ENCODE measurements around the gene SLC6A11.

SLC6A11 gene

DNA sequence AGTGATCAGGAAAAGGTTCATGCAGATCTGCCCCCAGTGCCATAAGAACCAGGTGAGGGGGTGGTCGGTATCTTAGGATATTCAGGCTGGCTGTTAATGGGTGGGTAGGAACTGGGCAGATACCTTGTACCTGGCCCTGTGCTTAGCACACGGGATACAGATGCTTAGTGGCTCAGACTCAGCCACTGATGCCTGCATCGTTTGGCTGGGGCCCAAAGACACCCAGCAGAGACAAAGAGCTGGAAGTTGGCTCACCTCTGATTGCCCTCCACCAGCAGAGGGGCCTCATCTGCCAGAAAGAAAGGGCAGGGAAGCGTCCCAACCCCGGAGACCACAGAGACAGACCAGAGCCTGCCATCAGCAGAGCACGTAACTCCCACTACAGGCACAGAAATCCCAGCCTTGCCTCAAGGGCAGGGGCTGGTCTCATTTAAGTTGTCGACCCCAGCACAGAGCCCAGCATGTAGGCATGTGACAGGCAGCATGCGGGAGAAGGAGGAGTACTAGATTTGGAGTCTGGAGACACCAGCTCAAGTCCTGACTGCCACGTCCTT, 112.5 kb downstream of the SLC6A11 start:
- DNase-seq (ENCODE audit: low read depth in 2 of 3, low spot score in 2 of 3) = no peak

DNA sequence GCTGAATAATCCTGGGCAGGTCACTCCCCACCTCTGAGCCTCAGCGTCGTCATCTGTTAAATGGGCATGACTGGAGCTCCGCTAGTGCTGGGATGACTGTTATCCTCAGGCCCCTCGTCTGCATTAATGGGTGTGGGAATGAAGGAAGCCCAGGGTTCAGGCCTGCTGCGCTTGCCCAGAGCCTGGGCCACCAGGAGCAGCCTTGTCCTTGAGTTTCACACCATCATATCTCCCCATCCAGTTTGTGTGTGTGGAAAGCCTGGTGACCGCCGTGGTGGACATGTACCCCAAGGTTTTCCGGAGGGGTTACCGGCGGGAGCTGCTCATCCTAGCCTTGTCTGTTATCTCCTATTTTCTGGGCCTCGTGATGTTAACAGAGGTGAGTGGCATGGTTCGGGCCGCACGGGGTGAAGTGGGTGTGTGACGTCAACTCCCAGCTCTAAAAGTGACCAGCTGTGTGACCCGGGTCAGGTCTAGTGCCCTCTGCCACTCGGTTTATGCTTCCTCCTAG, 113.0 kb downstream of the SLC6A11 start:
- no peak for DNase-seq (ENCODE audit: low read depth in 2 of 3, low spot score in 2 of 3)

DNA sequence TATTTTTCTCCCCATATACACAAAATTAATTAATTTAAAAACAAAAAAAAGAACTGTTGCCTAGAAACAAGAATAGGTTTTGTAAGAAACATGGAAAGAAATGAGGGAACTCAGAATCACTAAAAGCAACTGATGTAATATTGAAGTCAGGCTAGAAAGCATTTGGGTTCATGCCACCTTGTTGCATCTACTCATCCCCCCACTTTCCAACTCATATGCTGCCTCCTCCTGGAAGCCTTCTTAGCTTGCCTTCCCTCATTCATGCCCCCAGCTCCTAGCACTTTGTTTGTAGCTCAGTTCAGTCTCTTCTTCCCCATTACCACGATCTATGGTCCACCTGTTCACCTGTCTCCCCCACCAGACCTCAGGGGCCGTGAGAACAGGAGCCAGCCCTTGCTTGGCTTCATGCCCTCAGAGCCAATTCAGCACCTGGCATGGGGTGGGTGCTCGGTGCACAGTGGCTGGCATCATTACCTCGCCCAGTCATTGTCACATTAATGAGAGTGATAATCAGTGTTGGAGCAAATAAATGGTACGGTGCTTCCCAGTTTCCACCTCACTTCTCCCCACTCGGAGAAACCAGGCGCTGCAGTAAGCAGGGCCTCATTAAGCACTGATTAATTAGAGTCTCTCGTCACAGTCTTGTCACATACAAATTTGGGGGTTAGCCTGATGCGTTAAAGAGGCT, 114.1 kb downstream of the SLC6A11 start:
- no peak for DNase-seq (ENCODE audit: low read depth in 2 of 3, low spot score in 2 of 3)

DNA sequence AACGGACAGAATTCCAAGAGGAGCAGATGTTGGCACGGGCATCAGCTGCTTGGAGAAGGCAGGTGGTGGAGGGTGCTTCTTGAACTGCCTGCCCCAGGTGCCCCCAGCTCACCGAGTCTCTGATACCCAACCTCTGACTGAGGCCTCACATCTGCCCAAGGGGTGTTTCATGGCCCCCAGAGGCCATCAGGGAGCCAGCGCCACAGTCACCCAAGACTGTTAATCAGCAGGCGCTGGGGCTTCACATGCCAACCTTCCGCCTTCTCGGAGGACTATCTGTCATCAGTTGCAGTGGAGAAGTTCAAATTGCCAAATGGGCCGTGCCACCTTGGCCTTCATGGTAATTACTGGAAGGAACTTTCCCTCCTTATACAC, 114.6 kb downstream of the SLC6A11 start:
- no peak for DNase-seq (ENCODE audit: low read depth in 2 of 3, low spot score in 2 of 3)

DNA sequence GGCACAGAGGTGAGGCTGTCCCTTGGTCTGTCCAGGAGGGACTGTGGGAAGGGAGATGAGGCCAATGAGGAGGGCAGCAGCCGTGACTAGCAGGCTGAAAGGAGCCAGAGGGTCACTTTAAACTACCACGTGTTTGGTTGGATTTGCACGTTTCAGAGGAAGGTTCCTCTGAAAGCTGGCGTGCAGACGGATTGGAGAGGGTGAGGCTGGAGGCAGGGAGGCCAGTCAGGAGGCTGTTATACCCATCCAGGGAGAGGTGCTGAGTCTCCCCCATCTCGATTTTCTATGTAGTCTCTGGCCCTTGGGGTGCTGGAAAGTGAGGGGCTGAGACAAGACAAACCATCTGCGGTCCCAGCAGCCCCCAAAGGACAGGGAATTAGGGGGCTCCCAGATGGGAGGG, 116.6 kb downstream of the SLC6A11 start:
- no peak for DNase-seq (ENCODE audit: low read depth in 2 of 3, low spot score in 2 of 3)

DNA sequence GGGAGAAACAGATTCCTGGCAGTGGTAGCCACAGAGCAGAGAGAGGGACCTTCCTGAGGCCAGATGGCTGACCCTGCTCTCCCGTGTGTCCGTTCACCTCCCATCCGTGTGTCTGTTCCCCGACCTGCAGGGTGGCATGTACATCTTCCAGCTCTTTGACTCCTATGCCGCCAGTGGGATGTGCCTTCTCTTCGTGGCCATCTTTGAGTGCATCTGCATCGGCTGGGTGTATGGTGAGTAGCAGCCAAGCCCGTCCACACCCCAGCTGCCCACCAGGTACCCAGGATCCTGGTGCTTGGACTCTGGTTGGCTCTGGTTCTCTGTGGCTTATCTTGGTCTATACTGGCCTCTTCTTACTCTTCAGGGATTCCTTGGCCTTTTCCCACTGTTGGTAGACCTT, 117.0 kb downstream of the SLC6A11 start:
- DNase-seq (ENCODE audit: low read depth in 2 of 3, low spot score in 2 of 3) = no peak

DNA sequence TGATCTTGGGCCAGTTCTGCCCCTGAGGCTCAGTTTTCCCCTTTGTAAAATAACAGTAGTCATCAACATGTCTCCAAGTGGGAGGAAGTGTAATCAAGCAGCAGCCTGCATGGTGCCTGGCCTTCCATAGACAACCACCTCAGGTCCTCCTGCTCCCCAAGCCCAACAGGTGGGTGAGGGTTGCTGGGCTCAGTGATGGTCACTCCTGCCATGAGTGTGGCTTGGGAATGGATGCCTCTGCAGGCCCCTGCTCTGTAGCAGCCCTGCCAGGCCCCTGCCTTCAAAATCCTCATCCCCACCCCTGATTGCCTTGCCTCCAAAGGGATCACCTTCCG, 117.4 kb downstream of the SLC6A11 start:
- no peak for DNase-seq (ENCODE audit: low read depth in 2 of 3, low spot score in 2 of 3)

DNA sequence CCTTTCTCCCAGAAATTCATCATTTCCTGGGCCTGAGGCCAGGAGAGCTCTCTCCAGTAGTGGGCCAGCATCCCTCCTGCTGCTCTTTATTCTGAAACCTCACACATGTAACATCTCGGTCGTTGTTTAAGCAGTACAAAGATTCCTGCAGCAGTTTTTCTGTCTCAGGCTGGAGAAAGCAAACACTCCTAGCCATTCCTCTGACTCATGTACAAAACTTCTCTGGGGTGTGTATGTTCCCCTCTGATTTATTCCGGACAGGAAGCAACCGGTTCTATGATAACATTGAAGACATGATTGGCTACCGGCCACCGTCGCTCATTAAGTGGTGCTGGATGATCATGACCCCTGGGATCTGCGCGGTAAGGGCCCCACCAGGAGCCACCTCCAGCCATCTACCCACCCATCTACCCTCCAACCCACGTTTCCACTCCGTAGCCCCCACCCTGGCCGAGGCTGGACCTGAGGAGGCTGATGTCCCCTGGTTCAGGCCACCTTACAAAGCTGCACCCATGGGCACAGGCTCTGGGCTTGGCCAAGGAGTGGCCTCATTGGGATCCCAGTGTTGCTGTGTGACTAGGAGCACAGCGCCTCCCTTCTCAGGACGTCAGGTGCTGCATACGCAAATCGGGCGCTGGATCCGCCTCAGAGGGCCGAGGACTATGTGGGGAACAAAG, 117.9 kb downstream of the SLC6A11 start:
- no peak for DNase-seq (ENCODE audit: low read depth in 2 of 3, low spot score in 2 of 3)

DNA sequence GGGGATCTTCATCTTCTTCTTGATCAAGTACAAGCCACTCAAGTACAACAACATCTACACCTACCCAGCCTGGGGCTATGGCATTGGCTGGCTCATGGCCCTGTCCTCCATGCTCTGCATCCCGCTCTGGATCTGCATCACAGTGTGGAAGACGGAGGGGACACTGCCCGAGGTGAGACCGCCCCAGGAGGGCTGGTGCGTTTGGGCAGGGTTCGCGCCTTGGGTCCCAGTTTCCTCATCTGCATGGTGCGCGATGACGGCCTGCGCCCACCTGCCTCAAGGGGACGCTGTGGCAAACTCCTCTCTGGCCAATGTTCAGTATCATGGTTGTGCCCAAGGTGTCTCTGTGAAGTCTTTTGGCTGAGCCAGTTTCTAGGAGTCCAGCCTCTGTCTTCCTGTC, 119.0 kb downstream of the SLC6A11 start:
- DNase-seq (ENCODE audit: low read depth in 2 of 3, low spot score in 2 of 3) = no peak

DNA sequence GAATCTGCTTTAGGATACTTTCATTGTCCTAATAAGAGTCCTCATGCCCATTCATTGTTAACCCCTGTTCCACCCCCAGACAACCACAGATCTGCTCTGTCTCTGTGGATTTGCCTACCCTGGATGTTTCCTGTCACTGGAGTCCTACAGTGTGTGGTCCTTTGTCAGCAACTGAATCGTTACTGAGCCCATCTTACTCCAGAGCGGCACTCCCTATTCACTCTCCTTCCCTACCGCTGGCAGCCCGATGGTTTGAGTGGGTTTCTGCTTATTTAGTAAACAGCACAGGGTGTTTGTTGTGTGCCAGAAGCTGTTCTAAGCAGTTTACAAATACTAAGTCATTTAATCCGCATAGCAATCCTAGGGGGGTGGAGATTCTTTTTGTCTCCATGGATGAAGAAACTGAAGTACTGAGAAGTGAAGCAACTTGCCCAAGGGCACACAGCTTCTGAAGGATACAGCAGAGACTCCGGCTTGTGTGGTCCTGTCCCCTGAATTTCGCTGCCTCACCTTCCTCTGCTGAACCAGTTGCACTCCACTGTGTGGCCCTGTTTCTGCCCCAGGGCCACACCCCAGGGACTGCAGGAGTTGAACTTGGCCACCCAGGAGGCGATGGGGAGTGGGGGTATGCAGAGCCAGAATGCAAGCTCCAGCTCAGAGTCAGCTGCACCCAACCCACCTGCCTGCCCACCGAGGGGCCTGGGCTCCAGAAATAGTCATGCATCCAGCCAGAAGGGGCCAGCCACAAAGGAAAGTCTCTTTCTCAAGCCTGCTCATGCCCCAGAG, 120.0 kb downstream of the SLC6A11 start:
- DNase-seq (ENCODE audit: low read depth in 2 of 3, low spot score in 2 of 3) = no peak

DNA sequence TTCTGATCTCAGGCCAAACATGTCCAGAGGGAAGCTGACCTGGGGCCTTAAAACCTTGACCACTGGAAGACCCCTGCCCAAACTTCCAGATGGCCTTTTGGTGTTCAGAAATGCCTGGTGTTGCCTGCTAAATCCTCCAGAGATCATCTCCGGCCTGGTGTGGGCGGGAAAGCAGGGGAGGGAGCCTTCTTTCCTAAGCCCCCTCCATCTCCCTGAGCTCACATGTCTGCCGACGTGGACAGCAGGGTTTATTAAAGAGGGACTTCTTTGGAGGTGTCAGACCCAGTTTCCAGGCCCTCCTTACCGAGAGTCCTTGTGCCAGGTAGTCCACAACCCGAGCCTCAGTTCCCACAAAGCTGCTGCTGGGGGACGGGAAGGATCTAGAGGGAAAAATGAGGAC, 120.7 kb downstream of the SLC6A11 start:
- no peak for DNase-seq (ENCODE audit: low read depth in 2 of 3, low spot score in 2 of 3)

DNA sequence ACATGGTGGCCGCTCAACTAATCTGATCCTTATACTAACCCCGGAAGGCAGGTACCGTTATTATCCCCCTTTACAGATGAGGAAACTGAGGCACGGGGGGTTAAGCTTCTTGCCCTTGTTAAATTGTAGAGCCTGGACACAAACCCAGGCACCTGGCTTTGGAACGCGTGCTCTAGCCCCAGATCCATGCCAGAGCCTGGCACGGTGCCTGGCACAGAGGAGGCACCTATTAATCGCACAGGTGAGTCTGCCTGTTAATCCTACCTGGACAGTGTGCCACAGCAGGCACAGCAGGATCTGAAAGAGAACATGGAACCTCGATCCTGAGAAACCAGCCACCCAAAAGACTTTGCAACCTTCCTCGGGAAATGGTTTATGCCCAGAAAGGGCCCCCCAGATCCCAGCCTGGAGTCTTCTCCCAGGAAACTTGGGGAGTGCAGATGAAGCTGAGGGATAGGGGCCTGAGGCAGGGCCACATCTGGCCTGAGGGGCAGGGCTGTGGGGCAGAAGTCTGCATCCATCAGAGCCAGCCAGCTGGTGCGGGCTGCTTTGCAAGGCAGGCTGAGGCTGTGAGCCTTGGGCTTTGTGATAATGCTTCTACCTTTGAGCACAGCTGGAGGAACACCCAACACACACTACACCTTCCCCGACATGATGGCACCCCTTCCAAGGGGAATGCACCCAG, 121.3 kb downstream of the SLC6A11 start:
- no peak for DNase-seq (ENCODE audit: low read depth in 2 of 3, low spot score in 2 of 3)

DNA sequence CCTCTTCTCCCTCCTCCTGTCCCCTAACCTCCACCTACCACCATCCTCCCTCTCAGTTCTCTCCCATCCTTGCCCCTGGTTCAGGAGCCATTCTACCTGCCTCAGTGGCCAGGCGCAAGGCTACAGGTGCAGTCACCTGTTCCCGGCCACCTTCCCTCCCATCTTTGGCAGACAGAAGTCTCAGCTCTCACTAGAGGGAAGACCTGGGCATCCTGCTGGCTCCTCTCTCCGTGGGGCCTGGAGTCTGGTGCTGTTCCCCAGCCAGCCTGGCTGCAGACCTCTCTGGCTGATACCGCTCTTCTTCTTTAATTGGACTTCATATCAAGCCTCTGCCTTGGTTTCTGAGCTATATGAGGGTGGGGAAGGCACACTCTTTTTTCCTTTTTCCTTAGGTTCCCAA, 123.5 kb downstream of the SLC6A11 start:
- no peak for DNase-seq (ENCODE audit: low read depth in 2 of 3, low spot score in 2 of 3)

DNA sequence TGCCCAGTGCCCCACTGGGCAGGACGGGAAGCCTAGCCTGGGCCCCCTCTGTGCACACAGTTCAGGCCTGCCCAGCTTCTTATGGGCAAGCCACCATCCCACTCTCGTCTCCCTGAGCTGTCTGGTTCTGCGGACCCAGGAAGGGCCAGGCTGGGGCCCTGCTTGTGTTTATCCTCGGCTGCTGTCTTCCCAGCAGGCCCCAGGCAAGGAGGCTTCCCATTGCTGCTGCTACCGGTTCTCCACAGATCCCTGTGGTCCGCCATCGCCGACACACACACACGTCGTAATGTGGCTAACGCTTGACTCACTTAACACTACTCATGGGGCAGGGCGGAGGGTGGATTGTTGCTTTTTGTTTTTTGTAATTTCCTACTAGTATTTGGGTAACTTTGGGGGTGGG, 124.1 kb downstream of the SLC6A11 start:
- DNase-seq (ENCODE audit: low read depth in 2 of 3, low spot score in 2 of 3) = no peak

DNA sequence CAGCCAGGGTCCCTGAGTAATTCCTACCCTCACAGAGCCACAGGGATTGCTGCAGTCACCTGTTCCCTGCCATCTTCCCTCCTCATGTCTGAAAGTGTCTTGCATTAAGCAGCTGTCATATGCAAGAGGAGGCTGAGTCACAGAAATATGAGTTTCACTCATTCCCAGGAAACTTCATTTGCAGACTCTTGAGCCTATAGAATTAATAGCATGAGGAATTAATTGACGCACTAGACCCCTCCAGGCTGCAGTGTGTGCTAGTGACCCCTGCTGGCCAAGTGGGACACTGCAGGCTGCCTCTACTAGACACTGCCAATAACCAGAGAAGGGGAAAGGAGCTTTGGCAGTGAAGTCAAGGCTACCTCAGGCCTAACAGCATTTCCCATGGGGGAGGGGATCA, 125.9 kb downstream of the SLC6A11 start:
- no peak for DNase-seq (ENCODE audit: low read depth in 2 of 3, low spot score in 2 of 3)

DNA sequence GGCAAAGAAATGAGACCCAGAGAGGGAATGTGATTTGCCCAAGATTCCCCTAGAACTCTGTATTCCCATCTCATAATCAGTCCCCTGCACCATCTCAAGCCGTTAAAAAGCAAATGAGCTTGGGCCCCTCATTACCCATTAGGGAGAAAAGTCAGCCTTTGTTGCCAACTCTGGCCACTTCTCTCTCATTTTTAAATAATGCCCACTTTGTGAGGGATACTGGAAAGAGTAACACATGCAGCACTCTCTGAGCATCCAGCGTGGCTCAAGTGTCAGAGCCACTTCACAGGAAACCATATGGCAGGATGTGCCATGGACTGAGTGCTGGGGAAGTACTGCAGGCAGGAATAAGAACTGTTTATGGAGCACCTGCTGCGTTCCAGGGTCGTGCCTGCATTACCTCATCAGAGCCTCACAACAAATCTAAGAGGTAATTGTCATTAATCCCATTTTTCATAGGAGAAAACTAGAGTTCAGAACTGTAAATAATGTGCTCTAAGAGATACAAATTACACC, 126.7 kb downstream of the SLC6A11 start:
- DNase-seq (ENCODE audit: low read depth in 2 of 3, low spot score in 2 of 3) = no peak

DNA sequence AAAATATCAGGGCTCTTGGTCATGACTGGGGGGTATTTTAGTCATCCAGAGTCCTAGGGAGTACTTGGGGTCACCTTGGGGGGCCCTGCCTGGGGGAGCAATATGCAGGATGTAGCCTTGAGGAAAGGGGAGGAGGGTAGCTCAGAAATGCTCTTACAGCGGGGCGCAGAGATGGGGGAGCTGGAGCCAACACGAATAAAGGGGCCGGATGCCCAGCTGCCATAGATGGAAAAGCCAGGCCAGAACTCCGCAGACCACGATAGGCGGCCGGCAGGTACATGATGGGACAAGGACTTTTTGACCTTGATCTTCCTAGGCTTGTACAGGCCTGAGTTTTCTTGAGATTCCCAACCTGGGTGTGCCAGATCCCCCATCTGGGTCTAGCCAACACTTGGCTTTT, 128.8 kb downstream of the SLC6A11 start:
- no peak for DNase-seq (ENCODE audit: low read depth in 2 of 3, low spot score in 2 of 3)

DNA sequence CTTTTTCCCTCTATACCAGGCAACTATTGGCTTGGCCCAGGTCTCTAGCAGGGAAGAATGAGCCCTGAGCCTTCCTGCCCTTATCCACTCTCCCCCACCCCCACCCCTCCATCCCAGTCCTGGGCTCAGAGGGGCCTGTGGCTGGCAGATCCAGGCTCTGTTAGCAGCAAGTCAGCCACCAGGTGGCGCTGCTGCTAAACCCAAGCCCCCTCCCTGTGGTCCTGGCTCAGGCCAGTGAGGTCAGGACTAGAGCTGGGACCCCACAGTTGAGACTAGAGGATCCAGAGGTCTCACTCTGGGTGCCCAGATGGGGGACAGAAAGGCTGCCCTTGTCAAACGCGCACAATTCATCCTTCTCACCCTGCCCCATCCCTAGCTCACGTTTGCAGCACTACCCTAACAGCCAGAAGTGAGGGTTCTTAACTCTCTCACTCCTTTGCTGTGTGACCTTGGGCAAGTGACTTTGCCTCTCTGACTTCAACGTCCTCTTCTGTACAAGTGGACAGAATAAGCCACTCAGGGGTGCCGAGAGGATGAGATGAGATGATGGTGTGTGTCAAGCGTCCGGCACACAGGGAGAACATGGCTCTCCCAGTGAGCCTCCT, 129.8 kb downstream of the SLC6A11 start:
- peak; percentile 13 to 43 (median 19) for DNase-seq (ENCODE audit: low read depth in 2 of 3, low spot score in 2 of 3)

DNA sequence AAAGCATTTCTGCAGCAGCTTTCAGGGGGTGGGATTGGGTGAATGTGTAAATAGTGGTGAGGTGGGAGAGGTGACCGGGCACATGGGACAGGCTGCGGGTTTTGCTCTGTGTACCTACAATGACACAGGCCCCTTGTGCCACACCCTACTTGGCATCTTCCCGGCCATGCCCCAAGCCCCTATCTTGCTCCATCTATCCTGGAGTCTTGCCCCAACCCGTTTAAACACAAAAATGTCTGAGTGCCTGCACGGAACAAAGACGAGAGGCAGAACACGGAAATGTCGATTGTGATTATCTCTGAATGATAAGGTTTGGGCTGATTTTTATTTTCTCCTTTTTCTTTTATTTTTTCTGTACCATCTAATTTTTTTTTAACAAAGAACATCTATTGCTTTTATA, 130.5 kb downstream of the SLC6A11 start:
- DNase-seq (ENCODE audit: low read depth in 2 of 3, low spot score in 2 of 3) = no peak

DNA sequence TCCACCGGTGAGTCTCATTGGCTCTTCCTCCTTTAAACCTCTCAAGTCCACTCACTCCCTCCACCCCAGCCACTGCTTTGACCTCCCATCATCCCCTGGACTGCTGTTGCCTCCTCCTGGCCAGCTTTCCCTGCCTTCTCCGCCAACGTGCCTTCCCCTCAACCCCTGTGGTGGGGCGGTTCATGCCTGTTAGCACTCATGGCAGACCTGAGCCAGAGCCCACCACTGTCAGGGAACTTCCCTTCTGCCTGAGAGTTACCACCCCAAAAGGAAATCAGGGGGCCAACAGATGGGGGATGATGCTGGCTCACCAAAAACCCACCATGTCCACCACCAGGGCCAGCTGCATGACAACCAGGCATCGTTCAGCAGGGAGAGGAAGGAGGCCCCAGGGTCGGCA, 132.3 kb downstream of the SLC6A11 start:
- DNase-seq (ENCODE audit: low read depth in 2 of 3, low spot score in 2 of 3) = no peak

DNA sequence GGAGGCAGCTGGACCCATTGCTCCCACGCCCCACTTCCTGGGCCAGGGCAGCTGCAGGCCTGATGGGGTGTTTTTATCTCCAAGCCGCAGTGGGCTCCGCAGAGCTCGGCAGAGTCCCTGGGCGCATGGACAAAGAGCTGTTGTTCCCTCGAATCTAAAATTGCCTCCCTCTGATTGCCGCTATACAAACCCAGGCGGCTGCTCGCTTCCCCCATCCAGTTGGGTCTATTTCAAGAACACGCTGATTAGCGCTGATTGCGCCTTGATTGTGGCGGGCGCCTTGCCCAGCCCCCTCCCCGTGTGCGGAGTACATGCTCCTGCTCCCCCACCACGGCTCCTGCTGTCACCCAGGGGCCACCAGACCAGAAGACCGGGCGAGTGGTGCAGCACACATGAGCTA, 133.2 kb downstream of the SLC6A11 start:
- no peak for DNase-seq (ENCODE audit: low read depth in 2 of 3, low spot score in 2 of 3)
